NCI-H187 treated with DMSO at 0.1 percent for 48 hours (cell line): ENCODE measurements around the gene FTCD.
"Not testable (repeated sequence)": the region's sequence is repeated elsewhere in the genome, so short reads cannot be mapped to it uniquely, and the experiment has no call there.

Experiments
- DNase-seq: peaks from one replicate; lab custom pipeline; 2025; lab: John Stamatoyannopoulos, UW

Gene FTCD

GRCh38 chr21:46188226-46189212 is 33.1 kb upstream of the FTCD start:
- no peak for DNase-seq

DNA sequence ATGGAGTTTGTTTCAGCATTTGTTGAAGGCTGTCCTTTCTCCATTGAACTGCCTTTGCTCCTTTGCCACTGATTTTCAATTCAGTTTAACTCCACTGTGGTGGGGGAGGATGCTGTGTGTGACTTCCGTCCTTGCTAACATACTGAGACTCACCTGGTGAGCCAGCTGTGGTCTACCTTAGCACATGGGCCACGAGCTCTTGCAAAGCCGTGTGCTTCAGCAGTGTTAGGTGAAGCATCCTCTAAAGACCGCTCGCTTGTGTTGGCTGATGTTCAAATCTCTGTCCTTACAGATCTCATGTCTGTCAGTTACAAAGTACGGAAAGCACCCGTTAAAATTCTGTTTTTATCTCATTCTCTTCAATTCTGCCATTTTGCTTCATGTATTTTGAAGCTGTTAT is 32.4 kb upstream of the FTCD start:
- no peak for DNase-seq

DNA sequence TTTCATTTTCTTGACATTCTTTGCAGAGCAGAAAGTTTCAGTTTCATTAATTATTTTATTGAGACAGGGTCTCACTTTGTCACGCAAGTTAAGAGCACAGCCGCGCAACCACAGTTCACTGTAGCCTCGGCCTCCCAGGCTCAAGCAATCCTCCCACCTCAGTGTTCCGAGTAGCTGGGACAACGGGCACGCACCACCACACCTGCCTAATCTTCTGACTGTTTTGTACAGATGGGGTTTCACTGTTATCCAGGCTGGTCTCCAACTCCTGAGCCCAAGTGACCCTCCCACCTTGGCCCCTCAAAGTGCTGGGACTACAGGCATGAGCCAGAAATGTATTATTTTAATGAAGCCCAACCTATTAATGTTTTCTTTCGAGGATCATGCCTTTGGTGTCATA is 31.9 kb upstream of the FTCD start:
- DNase-seq = no peak

DNA sequence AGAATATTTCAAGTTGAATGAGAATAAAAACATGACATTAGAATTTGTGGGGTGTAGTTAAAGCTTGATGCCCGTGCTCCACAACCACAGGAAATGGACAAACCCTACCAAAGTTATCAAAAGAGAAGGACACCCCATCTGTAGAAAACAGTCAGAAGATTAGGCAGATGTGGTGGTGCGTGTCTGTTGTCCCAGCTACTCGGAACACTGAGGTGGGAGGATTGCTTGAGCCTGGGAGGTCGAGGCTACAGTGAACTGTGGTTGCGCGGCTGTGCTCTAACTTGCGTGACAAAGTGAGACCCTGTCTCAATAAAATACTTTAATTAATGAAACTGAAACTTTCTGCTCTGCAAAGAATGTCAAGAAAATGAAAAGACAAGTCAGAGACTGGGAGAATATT is 30.3 kb upstream of the FTCD start:
- DNase-seq = no peak

- peak; percentile 56 for DNase-seq
These were observed 29.5 kb upstream of the FTCD start for GRCh38 chr21:46184625-46185555.

- no peak for DNase-seq
These were observed 28.7 kb upstream of the FTCD start, which contains the start of gene SPATC1L for GRCh38 chr21:46183910-46184624. Gene SPATC1L (minus strand): TSS chr21:46184459. CDS start chr21:46182816, 1,643 bp downstream.

DNA sequence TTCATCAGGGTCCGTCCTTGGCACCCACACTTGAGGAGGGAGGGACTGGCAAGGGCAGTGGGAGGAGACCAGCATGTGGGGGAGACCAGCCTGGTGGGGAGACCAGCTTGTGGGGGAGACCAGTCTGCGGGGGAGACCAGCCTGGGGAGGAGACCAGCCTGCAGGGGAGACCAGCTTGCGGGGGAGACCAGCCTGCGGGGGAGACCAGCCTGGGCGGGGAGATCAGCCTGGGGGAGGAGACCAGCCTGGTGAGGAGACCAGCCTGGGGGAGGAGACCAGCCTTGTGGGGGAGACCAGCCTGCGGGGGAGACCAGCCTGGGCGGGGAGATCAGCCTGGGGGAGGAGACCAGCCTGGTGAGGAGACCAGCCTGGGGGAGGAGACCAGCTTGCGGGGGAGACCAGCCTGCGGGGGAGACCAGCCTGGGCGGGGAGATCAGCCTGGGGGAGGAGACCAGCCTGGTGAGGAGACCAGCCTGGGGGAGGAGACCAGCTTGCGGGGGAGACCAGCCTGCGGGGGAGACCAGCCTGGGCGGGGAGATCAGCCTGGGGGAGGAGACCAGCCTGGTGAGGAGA is 28.0 kb upstream of the FTCD start:
- DNase-seq = not testable (repeated sequence)

DNA sequence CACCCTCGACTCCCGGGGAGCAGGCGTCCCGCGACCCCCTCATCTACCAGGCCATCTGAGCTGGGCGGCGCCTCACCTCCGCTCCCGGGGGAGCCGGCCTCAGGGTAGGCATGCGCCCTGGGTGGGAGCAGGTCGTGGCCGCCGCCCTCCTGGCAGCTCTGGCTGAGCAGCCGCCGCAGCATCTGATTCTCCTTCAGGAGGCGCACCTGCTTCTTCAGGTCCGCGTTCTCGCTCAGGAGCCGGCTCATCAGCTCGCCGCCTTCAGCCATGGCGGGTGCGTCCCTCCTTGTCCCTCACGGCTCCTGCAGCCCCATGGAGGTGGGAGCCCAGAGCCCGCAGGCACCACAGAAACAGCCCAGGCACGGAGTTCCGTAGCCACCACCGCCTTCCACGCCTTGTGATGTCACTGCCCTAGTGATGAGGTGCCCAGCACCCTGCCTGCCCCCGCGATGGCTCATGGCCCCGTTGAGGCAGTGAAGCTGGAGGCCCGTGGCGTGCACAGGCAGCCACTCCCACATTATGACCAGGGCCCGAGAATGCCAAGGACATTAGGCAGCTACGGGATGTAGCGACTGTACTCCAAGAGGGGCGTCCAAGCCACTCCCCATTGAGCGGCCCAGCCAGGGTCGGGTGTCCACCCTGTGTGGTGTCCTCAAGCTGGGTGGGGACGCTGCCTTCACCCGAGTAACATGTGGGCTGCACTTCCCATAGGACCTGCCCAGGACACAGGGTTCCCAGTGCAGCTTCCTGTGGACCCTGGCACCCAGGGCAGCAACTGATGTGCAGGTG is 27.4 kb upstream of the FTCD start:
- no peak for DNase-seq

DNA sequence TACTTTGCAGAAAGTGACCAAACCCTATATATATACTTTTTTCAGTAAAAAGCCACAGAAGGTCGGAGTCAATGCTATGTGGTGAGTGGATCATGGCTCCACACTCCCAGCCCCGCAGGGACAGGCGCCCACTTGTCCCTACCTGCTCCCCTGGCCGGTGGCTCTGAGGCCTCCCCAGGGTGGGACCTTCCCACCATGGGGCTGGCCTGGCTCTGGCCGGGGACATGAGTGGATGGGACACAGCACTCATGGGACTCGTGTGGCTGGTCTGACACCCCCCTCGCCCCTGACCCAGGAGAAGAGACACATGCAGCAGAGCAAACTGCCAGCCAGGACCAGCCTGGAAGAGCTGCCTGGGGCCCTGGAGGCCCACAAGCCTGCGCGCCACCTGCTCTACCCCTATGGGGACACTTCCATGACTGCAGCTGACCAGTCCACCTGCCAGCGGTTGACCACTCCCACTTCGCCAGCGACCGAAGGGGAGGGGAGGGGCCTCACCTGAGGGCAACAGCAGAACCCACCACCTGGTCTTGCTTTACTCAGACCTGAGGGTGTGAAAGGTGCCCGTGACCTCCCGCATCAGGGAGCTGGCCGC is 26.7 kb upstream of the FTCD start:
- no peak for DNase-seq

DNA sequence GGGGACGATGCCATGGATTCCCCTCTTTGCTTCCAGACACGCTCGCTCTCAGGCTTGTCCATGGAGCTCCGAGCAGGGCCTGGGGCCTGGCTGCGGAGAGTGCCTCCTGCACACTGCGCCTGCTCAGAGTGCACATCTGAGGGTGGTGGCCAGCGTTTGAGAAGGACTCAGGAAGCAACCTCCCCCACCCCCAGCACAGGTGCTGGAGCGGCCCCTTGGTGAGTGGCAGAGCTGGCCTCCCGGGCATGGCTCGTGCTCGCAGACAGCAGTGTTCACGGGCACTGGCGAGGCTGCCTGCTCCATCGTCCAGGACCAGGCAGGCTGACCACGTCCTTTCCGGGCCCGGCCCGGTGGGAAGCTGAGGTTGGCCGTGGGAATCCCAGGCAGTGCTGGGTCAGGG is 26.1 kb upstream of the FTCD start:
- no peak for DNase-seq

DNA sequence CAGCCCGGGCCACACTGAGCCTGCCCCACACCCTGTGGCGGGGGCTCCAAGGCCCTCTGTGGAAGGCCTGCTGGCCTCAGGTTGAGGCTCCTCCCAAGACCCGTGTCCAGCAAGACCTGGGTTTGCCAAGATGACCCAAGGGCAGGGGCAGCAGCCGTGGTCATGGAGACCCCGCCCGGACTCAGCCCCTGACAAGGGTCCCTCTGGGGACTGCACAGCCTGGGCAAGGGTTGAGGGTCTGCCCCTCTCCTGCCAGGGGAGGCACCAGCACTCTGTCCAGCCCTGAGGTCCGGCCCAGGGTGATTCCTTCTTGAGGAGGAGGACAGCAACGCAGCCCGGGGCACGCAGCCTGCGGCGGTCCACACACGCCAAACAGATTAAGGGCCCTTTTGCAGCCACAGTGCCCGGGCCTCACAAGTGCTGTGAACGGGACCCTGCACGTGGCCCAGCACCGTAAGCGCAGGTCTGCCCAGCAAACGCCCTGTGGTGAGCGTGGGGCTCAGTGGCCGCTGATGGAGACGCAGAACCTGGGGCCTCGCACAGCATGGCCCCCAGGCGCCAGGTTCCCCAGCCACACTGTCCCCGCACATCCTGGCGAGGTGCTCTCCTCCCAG is 25.5 kb upstream of the FTCD start:
- DNase-seq = no peak

- DNase-seq = no peak
These were observed 24.8 kb upstream of the FTCD start for GRCh38 chr21:46180079-46180722.

DNA sequence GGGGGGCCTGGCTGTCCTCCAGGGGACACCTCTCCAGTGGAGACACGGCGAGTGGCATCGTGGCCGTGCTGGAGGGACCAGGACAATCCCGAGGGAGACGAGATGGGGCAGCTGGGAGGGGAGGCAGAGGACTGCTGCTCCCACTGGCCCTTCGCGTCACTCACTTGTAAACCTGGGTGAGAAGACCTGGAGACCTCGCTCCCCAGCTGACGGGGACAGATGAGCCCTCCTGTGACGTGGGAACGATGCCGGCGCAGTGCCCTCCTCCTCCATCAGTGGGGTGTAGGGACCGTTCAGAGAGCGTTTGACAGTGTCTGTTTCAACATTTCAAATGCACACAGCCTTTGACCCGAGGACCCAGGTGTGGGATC is 24.3 kb upstream of the FTCD start:
- DNase-seq = no peak

- DNase-seq = no peak
These were observed 23.6 kb upstream of the FTCD start for GRCh38 chr21:46178961-46179360.

DNA sequence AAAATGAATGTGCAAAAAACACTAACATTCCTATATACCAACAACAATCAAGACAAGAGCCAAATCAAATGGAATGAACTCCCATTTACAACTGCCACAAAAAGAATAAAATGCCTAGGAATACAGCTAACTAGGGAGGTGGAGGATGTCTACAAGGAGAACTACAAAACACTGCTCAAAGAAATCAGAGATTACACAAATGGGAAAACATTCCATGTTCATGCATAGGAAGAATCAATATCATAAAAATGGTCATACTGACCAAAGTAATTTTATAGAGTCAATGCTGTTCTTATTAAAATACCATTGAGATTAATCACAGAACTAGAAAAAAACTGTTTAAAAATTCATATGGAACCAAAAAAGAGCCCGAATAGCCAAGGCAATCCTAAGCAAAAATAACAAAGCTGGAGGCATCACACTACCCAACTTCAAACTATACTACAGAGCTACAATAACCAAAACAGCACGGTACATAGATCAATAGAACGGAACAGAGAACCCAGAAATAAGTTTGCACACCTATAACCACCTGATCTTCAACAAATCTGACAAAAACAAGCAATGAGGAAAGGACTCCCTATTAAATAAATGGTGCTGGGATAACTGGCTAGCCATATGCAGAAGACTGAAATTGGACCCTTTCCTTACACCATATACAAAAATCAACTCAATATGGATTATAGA is 21.2 kb upstream of the FTCD start:
- DNase-seq = not testable (repeated sequence)

DNA sequence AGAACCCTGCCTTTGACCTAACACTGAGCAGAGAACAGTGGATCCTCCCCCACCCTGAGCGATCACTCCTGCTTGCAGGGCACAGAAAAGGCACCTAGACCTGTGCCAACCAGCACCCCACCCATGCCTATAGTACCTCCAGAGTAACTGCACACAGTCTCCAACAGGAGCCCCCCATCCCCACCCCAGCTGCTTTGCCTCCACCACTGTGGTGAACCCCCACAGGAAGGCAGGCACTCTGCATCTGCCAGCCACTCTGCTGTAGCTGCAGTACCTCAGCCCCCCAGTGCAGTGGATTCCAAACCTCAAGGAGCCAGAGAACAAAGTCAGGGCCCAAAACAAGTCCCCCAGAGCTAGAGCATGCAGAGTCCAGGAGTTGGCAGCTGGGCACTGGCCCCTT is 18.2 kb upstream of the FTCD start:
- DNase-seq = no peak

DNA sequence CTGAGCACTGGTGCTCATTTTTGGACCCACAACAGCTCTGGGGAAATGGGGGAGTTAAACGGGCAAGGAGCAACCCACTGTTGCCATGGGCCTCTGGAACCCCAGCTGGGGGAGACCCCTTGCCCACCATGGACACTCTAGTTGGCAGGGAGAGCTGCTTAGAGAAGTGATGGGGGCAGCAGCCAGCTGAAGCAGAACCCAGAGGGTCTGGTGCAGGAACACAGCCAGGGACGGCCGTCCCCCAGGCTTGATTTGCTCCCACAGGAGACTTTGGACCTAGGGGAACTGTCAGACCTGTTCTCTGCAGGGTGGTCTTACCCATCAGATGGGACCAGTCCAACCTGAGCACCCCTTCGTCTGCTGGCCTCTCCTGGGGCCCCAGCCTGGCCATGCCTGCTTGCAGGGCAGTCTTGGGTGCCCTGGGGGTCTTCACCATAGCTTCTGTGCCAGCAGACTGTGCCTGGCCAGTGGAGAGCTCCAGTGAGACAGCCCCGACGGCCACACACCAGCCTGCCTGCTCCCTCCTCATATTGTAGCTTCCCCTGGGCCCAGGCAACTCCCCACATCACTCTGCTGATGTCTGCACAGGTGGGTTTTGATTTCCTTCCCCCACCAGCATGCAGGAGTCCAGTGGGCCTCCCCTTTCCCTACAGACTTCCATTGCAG is 17.6 kb upstream of the FTCD start:
- no peak for DNase-seq
